ENCODE data around the gene CUL1.

CUL1 gene

GRCh38 chr7:148850564-148850963, 151.9 kb downstream of the CUL1 start:
- no peak for DNase-seq (ENCODE audit: low read depth)
